Fibroblast of skin of scalp (primary cell): ENCODE results near the gene NDC1. TPM values are rescaled to one million over a fixed set of nuclear protein-coding genes. Genes with fewer than 3 reads are reported as not detected.
"Not testable (repeated sequence)": the region's sequence is repeated elsewhere in the genome, so short reads cannot be mapped to it uniquely, and the experiment has no call there.

Experiments
- DNase-seq: peaks from one replicate; pipeline ENCODE4 v3.0.0-alpha.2; 2013
- polyA plus RNA-seq, 2 experiments: library from polyadenylated mRNA; unstranded; fragments of 120-200 nt; gene quantifications; one replicate each; pipeline ENCODE4 v1.2.1, GENCODE V29; 2013; ENCODE audit not compliant: insufficient read length in 2 of 2

NDC1 gene, protein sequence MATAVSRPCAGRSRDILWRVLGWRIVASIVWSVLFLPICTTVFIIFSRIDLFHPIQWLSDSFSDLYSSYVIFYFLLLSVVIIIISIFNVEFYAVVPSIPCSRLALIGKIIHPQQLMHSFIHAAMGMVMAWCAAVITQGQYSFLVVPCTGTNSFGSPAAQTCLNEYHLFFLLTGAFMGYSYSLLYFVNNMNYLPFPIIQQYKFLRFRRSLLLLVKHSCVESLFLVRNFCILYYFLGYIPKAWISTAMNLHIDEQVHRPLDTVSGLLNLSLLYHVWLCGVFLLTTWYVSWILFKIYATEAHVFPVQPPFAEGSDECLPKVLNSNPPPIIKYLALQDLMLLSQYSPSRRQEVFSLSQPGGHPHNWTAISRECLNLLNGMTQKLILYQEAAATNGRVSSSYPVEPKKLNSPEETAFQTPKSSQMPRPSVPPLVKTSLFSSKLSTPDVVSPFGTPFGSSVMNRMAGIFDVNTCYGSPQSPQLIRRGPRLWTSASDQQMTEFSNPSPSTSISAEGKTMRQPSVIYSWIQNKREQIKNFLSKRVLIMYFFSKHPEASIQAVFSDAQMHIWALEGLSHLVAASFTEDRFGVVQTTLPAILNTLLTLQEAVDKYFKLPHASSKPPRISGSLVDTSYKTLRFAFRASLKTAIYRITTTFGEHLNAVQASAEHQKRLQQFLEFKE
- 11.2 TPM for polyA plus RNA-seq (2013, experiment 1 of 2; ENCODE audit: insufficient read length)
- 11.7 TPM for polyA plus RNA-seq (2013, experiment 2 of 2; ENCODE audit: insufficient read length)

DNA sequence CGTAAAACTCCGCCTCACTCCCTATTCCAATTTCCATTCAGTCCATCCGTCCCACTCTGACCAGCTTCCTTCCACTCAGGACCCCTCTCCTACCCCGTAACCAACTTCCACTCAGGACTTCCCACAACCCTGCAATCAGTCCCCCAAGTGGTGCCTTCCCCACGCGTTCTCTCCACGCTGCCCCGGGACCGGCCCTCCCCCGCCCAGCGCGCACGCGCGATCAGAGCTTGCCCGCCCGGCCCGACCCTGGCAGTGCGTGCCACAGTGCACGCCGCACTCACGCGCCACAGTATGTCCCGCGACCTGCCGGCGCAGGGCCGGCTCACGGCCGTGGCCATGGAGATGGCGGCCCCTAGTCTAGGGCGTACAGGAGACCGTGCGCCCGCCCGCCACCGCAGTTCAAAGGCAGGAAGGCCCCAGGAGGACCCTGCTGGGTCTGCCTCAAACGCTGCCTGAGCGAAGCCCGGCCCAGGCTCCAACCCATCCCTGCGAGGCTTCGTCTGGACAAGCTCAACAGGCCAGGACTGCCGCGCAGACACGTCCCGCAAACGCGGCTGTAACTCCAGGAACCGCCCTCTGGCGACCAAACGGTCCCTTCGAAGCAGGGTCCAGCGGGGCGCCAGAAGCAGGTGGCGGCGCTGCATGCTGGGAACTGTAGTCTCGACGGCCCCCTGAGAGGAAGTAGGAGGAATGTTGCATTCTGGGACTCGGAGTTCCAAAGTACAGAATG is at the start of gene NDC1:
Gene NDC1 (minus strand): TSS at position 373 of the 730 bp plus-strand sequence. CDS start 35 bp downstream, at position 338.
- DNase-seq, result peak; percentile 96

DNA sequence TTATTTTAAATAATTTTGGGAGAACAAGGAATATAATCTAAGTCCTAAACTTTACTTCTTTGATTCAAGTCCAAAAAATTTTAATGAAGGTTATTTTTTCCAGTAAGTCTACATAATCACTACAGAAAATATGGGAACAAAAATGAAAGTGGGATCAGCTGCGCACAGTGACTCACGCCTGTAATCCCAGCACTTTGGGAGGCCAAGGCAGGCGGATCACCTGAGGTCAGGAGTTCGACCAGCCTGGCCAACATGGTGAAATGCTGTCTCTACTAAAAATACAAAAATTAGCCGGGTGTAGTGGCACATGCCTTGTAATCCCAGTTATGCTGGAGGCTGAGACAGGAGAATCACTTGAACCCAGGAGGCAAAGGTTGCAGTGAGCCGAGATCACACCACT is 45.5 kb upstream of the NDC1 start:
- not testable (repeated sequence) for DNase-seq

DNA sequence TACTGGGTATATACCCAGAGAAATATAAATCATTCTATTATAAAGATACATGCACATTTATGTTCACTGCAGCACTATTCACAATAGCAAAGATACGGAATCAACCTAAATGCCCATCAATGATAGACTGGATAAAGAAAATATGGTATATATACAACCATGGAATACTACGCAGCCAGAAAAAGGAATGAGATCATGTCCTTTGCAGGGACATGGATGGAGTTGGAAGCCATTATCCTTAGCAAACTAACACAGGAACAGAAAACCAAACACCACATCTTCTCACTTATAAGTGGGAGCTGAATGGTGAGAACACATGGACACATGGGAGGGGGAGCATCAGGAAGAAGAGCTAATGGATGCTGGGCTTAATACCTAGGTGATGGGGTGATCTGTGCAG is 43.8 kb upstream of the NDC1 start:
- DNase-seq, result not testable (repeated sequence)

DNA sequence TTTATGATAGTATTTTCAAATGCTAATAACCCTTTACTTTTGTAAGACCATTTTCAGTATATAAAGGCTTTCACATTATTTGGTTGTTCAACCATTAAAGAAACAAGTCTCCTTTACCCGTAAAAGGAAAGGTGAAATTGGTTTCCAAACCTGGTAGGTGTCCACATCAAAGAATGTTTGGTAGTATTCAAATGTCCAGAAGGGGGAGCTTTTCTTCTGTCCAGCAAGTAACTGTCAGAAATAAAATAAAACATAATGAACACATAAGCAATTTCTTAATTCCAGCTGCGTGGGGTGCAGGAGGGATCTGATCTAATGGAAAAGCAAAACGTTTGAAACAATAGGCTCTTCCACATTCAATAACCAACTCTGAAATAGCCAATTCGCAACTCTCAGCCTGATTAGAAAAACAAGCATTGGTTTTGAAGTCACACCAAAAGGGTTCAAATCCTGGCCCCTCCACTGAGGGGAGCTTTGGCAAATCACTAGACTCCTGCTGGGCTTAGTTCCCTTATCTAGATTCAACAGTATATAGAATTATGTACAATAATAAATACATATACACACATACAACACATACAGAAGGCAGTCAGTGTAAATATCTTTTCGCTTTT is 40.5 kb upstream of the NDC1 start:
- peak; percentile 53 for DNase-seq

DNA sequence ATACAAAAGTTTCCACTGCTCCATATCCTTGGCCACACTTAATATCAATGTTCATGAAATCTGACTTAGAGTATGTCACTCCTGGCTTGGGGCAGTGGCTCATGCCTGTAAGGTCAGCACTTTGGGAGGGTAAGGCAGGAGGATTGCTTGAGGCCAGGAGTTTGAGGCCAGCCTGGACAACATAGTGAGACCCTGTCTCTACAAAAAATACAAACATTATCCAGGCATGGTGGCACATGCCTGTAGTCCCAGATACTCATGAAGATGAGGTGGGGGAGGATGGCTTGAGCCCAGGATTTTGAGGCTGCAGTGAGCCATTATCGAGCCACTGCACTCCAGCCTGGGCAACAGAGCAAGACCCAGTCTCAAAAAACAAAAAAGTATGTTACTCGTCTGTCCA is 37.1 kb upstream of the NDC1 start:
- DNase-seq, result not testable (repeated sequence)

DNA sequence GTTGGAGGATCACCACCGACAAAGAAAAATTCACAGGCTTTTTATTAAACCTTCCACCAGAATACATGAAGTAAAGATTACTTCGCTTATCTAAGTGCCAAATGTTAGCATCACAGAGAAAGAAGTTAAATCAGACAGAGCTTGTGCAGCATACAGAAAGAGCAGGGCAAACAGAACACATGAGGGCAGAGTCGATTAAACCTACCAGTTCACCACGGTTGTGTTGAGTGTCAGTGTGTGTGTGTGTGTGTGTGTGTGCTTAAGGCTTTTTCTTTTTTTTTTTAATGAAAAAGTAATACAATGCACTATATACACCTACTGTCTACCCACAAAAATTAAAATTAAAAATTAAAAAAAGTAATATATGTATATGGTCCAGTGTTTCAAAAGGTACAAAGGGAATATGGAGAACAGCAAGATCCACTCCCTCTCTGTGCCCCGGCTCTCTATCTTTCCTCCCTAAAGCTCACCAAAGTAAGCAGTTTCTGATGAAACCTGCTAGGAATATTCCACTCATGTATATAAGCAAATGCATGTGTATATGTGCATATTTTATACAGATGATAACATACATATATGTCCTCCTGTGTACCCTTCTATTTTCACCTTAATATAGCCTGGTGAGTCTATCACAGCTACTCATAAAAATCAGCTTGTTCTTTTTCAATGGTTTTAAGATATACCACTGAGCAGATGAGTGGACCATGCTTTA is 33.8 kb upstream of the NDC1 start:
- no peak for DNase-seq

DNA sequence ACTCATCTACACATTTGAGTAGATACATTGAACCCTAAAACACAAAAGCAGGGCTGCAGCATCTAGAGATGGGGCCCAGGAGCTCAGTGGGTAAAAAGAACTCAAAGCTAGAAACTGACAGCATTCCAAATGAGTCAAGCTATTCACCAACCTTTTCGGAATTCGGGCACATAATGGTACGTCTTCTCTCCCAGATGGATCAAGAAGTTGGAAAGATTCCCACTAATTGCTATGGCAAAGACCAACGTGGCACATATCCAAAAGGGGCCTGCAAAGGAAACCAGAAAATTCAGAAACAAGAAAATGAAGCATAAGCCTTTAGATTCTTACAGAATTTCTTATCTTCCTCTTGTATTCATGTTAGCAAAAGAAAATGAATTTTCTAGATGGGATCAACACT is 33.1 kb upstream of the NDC1 start:
- no peak for DNase-seq

DNA sequence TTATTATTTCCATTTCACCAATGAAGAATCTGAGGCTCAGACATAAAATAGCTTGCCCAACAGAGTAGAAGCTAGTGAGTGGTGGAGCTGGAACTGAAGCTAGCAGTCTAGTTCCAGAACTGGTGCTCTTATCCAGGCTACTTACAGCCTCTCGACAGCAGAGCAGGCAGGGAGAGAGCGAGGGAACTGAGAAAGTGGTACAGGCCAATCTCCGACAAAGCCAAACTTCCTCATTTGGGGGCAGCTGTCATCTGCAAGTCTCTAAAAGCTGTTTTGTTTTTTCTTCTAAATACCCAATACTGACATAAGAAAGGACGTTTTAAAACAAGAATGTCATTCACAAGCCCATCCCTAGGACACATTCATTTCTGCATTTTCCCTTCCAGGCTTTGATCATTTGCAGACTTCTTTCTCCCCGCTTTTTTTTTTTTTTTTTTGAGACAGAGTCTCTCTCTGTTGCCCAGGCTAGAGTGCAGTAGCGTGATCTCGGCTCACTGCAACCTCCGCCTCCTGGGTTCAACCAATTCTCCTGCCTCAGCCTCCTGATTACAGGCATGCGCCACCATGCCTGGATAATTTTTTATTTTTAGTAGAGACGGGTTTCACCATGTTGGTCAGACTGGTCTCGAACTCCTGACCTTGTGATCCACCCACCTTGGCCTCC is 31.5 kb upstream of the NDC1 start:
- DNase-seq, result no peak

DNA sequence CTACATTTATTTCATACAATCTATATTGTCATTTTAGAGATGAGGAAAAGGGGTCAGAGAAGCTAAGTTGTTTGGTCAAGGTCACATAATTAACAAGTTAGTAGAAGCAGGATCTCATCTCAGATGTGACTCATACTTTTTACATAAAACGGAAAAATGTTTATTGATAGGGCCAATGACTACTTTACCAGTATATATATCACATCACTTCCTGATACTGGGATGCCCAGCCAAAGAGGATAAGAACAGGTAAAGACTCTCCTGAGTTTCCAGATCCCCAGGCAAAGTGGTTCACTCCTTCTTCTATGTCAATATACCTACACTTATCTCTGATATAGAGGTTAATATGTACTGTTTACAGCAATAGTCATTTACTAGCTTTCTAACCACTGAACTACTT is 30.5 kb upstream of the NDC1 start:
- DNase-seq, result no peak

DNA sequence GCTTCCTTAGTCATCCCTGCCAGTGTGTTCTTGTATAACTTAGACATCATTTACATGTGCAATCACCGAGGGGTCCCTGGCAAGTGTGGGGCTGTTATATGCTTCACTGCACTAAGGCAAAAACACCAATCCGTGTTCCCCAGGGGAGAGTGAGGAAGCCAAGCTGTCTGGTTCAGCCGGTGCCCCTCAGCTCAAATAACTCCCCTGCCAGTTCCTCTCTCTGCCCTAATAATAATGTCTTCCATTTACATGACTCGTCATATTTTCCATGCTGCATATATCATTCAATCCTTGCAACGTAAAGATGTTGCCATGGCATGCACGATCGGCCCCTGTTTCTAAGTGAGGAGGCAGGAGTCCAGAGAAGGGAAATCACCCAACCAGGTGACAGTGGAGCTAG is 24.4 kb upstream of the NDC1 start:
- DNase-seq, result no peak

DNA sequence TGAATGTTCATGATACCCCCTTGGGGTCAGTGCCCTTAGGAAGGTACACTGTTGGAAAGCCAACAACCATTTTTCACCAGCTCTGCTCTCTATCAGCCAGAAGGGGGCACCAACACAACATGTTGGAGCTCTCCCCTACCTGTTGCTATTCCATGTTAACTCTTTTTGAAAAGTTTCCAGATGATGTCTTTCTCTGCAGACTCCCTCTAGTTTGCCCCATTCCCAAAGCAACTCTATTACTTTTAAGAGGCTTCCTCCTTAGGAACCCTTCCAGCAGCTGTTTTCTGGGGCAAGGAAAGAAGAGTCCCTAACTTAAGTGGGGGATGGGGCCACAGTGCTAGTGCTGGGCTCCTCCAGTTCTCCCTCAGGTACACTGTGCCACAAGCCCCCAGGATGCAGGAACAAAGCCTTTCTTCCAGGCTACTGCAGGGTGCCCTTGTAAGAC is 22.9 kb upstream of the NDC1 start:
- DNase-seq, result peak; percentile 58

DNA sequence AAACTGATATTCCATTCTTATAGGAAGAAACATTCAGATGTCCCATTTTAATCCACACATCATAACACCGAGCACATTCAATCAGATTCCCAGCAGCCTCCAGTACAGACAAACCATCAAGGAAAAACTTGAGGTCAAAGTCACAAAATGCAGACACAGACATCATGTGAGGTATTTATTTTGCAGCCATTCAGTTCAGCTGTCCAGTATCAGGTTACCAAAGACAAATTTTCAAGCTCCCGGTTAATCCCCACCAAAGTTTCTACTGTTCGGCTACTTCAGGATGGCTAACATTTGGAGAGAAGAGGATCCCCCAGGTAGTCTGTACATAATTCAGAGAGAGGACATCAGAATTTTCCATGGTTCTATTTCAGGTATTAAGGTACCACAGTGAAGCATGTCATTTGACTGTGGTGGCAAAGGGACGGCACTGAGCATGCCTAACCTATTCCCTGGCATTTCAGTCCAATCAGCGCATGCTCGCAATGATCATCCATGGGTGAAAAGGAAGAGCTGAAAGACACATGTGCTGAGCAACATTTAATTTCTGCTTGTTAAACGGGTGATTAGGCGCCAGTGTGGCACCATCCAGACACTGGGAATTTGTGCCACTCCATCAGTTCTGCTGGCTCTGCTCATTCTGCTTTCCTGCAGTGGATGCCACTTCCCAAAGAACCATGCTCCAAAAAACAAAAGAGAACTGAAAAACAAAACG is 13.6 kb upstream of the NDC1 start:
- no peak for DNase-seq

DNA sequence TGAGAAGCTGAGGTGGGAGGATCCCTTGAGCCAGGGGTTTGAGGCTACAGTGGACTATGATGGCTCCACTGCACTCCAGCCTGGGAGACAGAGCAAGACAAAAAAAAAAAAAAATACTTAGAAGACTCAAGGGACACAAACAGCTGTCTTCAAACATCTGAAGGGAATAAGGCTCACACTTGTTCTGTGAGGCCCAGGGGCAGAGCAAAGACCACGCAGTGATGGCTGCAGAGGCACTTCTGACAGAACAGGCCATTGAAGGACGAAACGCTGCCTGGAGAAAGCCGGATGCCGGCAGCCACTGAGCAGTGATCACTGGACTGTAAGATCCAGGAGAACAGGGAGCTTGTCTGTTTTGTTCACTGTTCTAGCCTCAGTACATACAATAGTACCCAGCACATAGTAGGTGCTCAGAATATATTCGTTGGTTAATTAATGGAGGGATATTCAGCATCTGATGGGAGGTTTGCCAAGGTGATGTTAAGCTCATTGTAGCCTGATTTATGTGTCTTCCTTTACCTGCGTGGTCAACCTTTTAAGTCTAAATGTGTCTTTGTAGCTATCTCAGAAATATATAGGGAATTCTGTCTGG is 12.1 kb upstream of the NDC1 start:
- no peak for DNase-seq

DNA sequence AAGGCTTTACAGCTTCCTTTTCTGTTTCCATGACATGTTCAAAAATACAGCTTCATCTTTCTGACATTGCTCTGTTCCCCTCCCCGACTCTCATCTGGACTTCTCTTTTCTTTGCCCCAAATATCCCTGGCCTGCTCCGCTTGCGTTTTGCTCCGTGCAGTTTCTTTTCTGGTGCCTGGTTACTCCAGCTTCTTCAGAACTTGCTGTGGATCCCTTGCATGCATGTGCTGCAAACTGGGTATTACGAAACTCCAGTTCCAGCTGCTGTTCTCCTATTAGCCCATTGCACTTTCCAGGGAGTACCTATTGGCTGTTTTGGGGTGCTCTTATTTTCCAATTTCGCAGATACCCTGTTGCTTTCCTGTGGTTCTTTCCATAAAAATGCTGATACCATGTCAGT is 9.9 kb upstream of the NDC1 start:
- DNase-seq, result no peak

DNA sequence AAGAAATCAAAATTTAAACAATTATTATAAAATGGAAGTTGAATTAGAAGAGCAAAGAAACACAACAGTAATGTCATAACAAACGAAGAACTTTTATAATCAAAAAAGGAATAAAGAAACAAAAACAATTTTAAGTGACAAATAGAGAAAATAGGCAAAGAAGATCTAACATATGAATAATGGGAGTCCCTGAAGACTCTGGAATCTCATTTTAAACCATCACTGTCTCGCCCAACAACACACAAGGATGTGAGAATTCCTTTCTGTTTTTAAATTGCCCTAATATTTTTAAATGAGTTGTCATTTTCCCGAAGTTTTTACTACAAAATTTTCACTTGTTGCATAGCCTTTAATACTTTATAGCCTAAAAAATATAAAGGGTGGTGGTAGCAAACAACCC is 4.3 kb upstream of the NDC1 start:
- no peak for DNase-seq

DNA sequence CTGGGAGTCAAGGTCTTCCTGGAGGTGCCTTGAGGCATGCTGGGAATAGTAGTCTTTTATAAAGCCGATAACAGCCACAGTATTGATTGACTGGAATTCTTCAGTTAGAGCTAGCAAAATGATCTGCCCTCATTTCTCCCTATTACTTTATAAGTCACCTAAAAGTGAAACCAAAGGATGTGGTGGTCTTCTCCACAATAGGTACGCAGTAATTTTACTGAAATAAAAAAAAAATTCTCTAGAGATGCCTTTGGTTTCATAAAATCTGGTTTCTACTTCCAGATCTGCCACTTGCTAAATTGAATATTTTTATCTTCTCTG is 518 bp upstream of the NDC1 start:
- DNase-seq, result no peak

DNA sequence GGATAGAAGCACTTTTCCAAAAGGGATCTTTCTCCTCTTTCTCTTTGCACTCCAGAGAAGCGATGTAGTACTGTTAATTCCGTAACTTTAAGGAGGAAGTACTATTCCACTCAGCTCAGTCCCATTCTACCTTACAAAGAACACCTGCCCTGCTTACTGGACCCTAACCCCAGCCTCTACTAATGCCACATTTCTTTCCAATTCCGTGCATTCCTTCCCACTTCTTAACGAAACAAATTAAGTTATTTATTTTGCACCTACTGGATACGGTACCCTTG is 511 bp downstream of the NDC1 start:
- no peak for DNase-seq

DNA sequence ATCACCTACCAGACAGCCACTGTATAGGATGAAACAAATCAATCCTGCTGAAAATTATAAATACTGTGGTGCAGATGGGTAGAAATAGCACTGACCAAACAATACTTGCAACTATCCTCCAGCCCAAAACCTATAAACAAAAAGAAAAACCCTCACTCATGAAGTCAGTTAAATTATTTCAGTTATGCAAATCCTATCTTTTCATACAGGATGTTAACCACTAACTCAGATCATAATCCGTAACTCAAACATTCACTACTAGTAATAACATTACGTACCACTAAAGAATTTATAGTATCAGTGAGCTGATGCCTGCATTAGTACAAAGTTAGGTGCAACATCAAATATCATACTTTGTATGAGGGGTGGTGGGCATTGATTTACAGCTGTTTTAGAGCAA is 2.6 kb downstream of the NDC1 start:
- peak; percentile 19 for DNase-seq

DNA sequence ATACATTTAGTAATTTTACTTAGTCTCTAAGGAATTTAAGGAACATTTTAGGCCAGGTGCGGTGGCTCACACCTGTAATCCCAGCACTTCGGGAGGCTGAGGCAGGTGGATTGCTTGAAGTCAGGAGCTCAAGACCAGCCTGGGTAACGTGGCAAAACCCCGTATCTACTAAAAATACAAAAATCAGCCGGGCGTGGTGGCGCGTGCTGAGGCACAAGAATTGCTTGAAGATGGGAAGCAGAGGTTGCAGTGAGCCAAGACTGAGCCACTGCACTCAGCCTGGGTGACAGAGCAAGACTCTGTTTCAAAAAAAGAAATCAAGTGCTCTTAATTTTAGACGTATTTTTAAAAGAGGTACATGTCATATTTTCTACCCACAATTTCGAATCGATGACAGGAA is 3.3 kb downstream of the NDC1 start:
- no peak for DNase-seq

DNA sequence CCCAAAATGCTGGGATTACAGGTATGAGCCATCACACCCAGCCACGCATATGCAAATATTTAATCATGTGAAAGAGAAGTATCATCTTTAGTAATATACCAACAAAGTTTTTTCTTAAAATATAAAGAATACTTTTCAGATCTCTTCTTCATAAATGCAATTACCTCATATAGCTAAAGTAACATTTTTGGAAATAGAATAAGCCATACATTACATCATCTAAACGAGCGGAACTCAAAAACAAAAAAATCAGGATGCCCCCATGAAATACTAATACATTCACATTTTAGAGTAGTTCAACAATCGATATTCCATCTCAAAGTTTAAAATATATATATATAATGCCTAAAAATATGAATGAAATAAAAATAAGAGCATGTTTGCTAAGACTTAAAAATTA is 4.7 kb downstream of the NDC1 start:
- DNase-seq, result no peak

DNA sequence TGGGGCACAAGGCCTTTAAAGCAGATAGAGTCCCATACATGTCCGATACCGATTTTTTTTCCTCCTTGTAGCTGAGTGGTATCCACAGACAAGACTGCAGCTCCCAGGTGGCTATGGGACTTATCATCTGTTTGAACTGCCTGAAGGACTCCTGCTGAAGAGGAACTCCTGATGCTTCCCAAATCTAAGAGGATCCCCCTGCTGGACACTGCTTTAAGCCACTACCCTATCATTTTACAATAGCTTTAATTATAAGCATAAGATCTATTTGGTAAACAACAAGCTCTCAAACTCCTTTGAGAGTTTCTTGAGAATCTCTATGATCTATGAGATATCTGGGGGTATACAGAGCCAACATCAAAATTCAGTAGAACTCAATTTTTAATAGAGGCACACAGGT is 11.7 kb downstream of the NDC1 start:
- DNase-seq, result peak; percentile 20
